HG03575 (cell line): ENCODE data around the gene TPRX1.
"Not testable (repeated sequence)": the region's sequence is repeated elsewhere in the genome, so short reads cannot be mapped to it uniquely, and the experiment has no call there.

Experiments used
- ATAC-seq: cut with Tn5 transposase; IDR thresholded peaks from one replicate; pipeline ENCODE4 v1.9.1; 2021; ENCODE audit not compliant: unreplicated experiment, insufficient number of reproducible peaks, low FRiP score; ENCODE audit errors: extremely low read depth

TPRX1 gene

DNA sequence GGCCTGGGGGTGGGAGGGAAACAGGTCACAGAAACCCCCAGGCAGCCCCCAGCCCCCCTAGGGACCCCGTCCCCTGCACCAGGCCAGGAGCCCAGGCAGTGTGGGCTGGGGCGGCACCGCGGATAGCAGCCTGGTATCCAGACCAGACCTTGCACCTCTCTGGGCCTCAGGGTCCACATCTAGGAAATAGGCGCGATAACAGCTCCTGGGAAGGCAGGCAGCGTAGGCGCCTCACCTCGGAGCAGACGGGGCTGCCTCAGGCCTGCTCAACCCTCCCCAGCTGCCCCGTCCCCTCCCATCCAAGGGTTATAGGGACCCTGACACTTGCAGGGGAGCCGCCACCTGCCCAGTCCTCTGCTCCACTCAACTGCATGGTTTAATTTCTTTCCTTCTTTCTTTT lies 680 bp downstream of the TPRX1 start:
- not testable (repeated sequence) for ATAC-seq

- ATAC-seq = not testable (repeated sequence)
Measured at GRCh38 chr19:47803148-47803547, 1.2 kb downstream of the TPRX1 start.

DNA sequence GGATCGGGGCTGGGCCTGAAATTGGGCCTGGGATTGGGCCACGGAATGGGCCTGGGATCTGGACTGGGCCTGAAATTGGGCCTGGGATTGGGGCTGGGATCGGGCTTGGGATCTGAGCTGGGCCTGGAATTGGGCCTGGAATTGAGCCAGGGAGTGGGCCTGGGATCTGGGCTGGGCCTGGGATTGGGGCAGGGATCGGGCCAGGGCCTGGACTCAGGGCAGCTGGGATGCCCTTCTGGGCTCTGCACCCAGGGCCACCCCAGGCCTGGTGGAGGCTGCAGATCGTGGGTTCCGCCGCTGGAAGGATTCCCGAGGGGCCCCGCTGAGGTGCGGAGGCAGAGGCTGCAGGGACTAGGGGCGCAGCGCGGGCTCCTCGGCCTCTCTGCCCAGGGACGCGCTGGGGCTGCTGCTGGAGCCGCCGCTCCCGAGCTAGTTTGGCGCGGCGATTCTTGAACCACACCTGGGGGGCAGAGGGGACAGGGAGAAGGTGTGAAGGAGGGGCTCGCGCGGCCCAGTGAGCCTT lies 1.8 kb downstream of the TPRX1 start:
- ATAC-seq = no peak

GRCh38 chr19:47801270-47801669 lies 3.1 kb downstream of the TPRX1 start:
- no peak for ATAC-seq

GRCh38 chr19:47798904-47799266 lies 5.5 kb downstream of the TPRX1 start:
- no peak for ATAC-seq

DNA sequence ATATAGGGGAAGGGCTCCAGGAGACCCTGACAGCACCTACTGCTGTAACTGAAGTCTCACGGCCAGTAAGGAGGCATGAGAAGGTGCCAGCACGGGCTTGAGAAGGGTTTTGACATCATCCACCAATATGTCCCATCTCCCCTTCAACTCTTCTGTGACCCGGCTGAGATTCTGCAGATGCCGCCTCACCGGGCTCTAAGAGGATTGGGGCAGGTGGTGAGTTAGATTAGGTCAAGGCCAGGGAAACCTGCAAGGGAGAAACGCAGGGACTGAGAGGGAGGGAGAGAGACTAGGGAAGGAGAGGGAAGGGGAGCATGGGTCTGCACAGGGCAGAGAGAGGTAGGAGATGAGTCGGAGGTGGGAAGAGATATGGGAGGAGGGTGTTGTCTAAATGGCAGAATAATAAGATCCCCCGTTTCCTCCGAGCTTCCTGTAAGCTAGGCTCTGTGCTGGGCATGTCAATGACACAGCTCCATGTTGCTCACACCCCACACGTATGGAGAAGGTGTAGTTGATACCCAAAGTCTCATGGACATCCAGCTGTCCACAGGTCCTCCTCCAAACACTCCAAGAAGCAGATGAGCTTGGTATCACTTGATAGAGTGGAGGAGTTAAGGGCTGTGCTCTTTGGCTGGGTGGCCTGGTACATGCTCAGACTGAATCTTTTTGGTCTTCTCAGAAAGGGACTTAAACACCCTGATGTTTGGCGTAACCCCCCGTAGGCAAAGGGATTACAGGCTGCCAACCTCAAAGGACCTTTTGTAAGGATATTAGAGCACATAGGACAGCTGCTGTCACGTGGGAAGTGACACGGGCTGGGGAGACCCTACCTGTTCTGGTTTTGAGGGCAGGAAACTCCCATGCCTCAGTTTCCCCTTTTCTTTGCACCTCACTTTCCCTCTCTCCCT lies 6.1 kb downstream of the TPRX1 start:
- no peak for ATAC-seq

- no peak for ATAC-seq
Measured at GRCh38 chr19:47796785-47797184, 7.6 kb downstream of the TPRX1 start.

- ATAC-seq = no peak
Measured at GRCh38 chr19:47794526-47794925, 9.8 kb downstream of the TPRX1 start.

- ATAC-seq = no peak
Measured at GRCh38 chr19:47792616-47793015, 11.7 kb downstream of the TPRX1 start.

GRCh38 chr19:47790398-47790814 lies 13.9 kb downstream of the TPRX1 start:
- ATAC-seq = no peak

DNA sequence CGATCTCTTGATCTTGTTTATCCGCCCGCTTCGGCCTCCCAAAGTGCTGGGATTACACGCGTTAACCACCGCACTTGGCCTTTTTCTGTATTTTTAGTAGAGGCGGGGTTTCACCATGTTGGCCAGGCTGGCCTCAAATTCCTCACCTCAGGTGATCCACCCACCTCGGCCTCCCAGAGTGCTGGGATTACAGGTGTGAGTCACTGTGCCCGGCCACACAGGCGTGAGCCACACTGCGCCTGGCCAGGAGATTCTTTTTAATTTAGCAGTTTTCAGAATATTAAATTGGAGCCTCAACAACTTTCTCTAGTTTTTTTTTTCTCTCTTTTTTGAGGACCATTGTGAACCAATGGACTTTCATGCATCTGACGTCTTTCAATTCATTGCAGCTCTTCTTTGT lies 14.5 kb downstream of the TPRX1 start:
- ATAC-seq = not testable (repeated sequence)

DNA sequence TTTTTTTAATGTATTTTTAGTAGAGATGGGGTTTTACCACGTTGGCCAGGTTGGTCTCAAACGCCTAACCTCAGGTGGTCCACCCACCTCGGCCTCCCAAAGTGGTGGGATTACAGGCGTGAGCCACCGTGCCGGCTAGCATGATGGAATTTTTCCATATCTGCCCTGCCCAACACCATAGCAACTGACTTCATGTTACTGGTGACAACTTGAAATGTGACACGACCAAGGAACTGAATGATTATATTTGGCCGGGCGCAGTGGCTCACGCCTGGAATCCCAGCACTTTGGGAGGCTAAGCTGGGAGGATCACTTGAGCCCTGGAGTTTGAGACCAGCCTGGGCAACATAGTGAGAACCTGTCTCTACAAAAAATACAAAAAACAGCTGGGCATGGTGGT lies 17.0 kb downstream of the TPRX1 start:
- not testable (repeated sequence) for ATAC-seq

DNA sequence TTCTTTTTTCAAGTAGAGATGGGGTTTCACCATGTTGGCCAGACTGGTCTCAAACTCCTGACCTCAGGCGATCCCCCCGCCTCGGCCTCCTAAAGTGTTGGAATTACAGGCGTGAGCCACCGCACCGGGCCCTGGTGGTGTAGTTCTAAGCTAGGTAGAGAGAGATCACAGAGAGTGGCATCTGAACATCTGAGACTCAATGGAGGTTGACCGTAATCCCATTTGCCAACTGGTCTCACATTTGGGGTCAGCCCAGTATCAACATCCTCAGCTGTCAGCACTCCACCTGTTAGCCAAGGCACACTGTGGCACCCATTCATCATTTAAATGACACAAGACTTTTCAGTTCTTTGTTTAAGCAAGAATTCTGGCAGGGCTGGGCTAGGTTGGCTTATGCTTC lies 17.8 kb downstream of the TPRX1 start:
- ATAC-seq = no peak

GRCh38 chr19:47781590-47782262 lies 22.6 kb downstream of the TPRX1 start:
- ATAC-seq = no peak

GRCh38 chr19:47780215-47780551 lies 24.2 kb downstream of the TPRX1 start:
- no peak for ATAC-seq

- ATAC-seq = no peak
Measured at GRCh38 chr19:47779524-47780214, 24.7 kb downstream of the TPRX1 start.

GRCh38 chr19:47778954-47779351 lies 25.4 kb downstream of the TPRX1 start:
- ATAC-seq = no peak

DNA sequence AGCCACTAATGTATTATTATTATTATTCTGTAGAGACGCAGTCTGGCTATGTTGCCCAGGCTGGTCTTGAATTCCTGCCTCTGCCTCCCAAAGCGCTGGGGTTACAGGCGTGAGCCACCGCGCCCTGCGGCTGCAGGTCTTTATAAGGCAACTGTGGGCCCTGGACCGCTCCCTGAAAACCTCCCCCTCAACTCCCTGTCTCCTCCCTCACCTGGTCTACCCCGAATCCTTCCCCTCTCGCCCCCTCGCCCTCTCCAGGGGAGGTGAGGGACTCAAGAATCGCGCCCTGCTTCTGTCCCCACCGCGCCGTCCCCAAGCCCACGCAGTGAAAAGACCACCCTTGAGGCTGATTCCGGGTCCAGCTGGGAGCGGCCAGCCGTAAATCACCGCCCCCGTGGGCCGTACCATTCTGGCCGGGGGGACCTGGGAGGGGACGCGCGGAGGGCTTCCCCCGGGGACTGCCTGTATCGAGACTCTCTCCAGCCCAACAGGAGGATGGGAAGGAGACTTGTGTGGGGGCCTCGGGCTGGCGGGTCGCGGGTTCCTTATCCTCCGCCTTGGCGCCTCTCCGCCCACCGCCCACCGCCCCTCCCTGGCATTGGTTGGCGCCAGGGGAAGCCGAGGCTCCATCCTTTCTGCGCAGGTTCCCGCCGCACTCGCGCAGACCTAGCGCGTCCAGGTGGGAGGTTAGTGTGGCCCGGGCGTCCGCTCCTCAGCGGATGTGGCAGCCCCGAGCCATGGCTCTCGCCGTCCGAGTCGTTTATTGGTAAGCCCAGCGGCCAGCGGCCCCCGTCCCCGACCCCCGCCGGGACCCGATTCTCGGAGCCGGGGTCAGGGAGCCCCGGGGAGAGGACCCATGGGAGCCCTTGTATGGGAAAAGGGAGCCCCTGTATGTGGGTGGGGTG lies 26.1 kb downstream of the TPRX1 start, which contains the start of gene SELENOW:
Gene SELENOW, plus strand, starts transcription at position 655 of the 905 bp plus-strand sequence. Its CDS starts 83 bp downstream, at position 738.
- ATAC-seq = no peak
